Mesothelial cell of epicardium (in vitro differentiated cells): Measurements from ENCODE around the gene FBXW12. TPM values are rescaled to one million over a fixed set of nuclear protein-coding genes. Genes with fewer than 3 reads are reported as not detected.

Source experiments
- DNase-seq, 2 experiments: peaks; one replicate each; pipeline ENCODE4 v3.0.0; 2021; ENCODE audit warnings: low spot score in 2 of 2; ENCODE audit not compliant: unreplicated experiment in 2 of 2
- H3K27ac Mint-ChIP-seq: 2 replicates; pipeline ENCODE4 v1.8.0; 2021; ENCODE audit warnings: mixed read lengths
- H3K27me3 Mint-ChIP-seq: 2 replicates; pipeline ENCODE4 v1.8.0; 2021; ENCODE audit warnings: low read depth, mixed read lengths
- H3K36me3 Mint-ChIP-seq: 2 replicates; pipeline ENCODE4 v1.8.0; 2021; ENCODE audit warnings: mixed read lengths
- H3K4me1 Mint-ChIP-seq: 2 replicates; pipeline ENCODE4 v1.8.0; 2021; ENCODE audit warnings: mixed read lengths
- H3K4me3 Mint-ChIP-seq: 2 replicates; pipeline ENCODE4 v1.8.0; 2021; ENCODE audit warnings: mild to moderate bottlenecking, moderate library complexity, mixed read lengths
- H3K9me3 Mint-ChIP-seq: 2 replicates; pipeline ENCODE4 v1.8.0; 2021; ENCODE audit warnings: mixed read lengths
- total RNA-seq: library from RNA; stranded (reverse); gene quantifications from 3 replicates; pipeline ENCODE4 v1.2.1, GENCODE V29; 2021
- TF ChIP-seq, protein P1 (sequence below): fragments of 200-600 bp; sonication (generic); IDR thresholded peaks from one replicate; pipeline ENCODE4 v1.5.0; 2021; ENCODE audit warnings: antibody characterized with exemption; ENCODE audit not compliant: unreplicated experiment

FBXW12 gene
- total RNA-seq, 1 donor from 2014 or later: 0.47 TPM

DNA sequence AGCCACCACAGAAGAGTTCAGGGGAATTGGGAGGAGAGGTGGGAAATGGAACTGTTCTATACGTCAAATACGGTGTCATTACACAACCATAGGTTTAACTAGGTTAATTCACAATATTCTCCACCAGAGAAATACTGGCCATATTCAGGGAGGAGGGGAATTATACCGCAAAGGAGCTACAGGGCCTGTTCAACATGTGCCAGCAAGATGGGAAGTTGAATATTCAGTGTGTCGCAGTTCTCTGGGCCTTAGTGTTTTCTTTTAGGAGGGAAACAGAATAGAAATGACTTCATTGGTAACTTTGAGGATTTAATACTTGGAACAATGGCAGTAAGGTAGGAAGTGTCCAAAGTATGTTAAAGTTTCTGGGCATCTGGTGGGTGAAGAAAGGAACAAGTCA is 18.0 kb upstream of the FBXW12 start:
- Mint-ChIP-seq H3K27ac (no peak overlapping the region), H3K27me3 (peaks cover 7% of the 10 kb centered on the region), H3K4me3 (no peak overlapping the region), H3K36me3 (no peaks in the 10 kb centered on the region), H3K9me3 (no peaks in the 10 kb centered on the region), H3K4me1 (peaks cover 12% of the 10 kb centered on the region)
- TF ChIP-seq, protein P1, sequence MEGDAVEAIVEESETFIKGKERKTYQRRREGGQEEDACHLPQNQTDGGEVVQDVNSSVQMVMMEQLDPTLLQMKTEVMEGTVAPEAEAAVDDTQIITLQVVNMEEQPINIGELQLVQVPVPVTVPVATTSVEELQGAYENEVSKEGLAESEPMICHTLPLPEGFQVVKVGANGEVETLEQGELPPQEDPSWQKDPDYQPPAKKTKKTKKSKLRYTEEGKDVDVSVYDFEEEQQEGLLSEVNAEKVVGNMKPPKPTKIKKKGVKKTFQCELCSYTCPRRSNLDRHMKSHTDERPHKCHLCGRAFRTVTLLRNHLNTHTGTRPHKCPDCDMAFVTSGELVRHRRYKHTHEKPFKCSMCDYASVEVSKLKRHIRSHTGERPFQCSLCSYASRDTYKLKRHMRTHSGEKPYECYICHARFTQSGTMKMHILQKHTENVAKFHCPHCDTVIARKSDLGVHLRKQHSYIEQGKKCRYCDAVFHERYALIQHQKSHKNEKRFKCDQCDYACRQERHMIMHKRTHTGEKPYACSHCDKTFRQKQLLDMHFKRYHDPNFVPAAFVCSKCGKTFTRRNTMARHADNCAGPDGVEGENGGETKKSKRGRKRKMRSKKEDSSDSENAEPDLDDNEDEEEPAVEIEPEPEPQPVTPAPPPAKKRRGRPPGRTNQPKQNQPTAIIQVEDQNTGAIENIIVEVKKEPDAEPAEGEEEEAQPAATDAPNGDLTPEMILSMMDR: no peak
- DNase-seq: no peak

DNA sequence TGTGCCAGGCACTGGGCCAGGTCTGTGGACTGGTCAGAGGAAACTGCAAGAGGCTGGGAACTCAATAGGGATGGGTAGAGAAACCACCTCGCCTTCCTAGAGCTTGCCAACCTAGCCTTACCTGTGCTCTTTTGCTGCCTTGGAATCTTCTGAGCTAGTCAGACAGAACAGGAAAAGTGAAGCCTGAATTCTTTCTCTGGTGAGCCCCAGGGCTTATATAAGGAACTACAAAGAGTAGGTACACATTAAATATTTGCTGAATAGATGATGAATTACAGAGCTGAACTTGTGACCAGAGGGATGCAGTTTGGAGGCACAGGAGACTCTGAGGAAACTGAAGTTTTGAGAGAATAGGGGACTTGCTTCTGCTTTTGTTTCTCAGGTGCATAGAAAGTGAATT is 15.6 kb upstream of the FBXW12 start:
- Mint-ChIP-seq H3K9me3 (peaks cover 13% of the 10 kb centered on the region), H3K27me3 (peaks cover 12% of the 10 kb centered on the region), H3K27ac (peak overlapping the region; percentile 13), H3K4me1 (peaks cover 12% of the 10 kb centered on the region), H3K4me3 (no peak overlapping the region), H3K36me3 (no peaks in the 10 kb centered on the region)
- TF ChIP-seq, protein P1: no peak
- no peak for DNase-seq

DNA sequence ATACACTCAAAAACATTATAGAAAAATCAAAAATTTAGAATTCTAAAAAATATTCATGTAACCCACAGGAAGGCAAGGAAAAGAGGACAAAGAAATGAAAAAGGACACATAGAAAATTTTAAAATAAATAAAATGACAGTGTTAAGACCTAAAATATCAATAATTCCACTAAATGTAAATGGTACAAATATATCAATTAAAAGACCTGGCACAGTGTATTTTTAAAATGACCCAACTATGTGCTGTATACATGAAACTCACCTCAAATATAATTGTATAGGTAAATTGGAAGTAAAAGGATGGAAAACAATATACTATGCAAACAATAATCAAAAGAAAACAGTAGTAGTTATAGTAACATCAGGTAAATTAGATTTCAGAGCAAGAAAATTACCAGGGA is 10.1 kb upstream of the FBXW12 start:
- peaks cover 6% of the 10 kb centered on the region for H3K27me3 Mint-ChIP-seq
- TF ChIP-seq, protein P1: no peak
- peaks cover 2% of the 10 kb centered on the region for H3K4me1 Mint-ChIP-seq
- no peak overlapping the region for H3K27ac Mint-ChIP-seq
- peaks cover 45% of the 10 kb centered on the region for H3K9me3 Mint-ChIP-seq
- no peak overlapping the region for H3K4me3 Mint-ChIP-seq
- no peak for DNase-seq
- peaks cover 3% of the 10 kb centered on the region for H3K36me3 Mint-ChIP-seq

DNA sequence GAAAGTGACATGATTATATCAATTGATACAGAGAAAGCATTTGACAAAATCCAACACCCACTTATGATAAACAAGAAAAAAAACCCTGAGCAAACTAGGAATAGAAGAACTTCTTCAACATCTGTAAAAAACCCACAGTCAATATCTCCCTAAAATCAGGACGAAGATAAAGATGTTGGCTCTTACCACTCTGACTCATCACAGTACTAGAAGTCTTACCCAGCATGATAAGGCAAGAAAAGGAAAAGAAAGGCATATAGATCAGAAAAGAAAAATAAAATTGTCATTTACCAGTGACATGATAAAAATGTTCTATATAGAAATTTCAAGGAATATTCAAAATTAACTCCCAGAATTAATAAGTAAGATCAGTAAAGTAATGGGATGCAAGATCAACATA is 7.2 kb upstream of the FBXW12 start:
- no peak for DNase-seq
- Mint-ChIP-seq H3K4me3 (no peak overlapping the region), H3K4me1 (peaks cover 6% of the 10 kb centered on the region), H3K9me3 (peaks cover 41% of the 10 kb centered on the region), H3K27ac (no peak overlapping the region), H3K27me3 (peaks cover 2% of the 10 kb centered on the region), H3K36me3 (peaks cover 3% of the 10 kb centered on the region)
- TF ChIP-seq, protein P1: no peak

DNA sequence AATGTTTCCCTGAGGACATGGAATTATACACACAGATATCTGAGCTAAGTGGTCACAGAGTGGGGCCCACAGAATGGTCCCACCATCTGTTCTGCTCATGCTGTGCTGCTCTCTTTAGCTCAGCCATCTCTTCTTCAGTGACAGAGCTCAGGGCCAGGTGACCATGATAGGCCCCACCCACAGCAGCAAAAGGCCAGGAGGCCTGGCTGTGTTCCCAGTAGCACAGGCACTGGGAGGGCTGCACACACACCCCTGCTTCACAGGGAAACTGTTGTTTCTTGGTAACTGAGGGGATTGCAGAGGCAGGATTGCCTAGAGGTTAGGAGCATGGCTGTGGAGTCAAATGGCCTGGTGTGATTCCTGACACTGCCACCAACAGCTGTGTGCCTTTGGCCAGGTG is 4.8 kb upstream of the FBXW12 start:
- no peak for DNase-seq
- TF ChIP-seq, protein P1: no peak
- Mint-ChIP-seq H3K4me1 (peaks cover 6% of the 10 kb centered on the region), H3K4me3 (no peak overlapping the region), H3K27ac (no peak overlapping the region), H3K36me3 (peaks cover under 1% of the 10 kb centered on the region), H3K9me3 (peaks cover 26% of the 10 kb centered on the region), H3K27me3 (no peaks in the 10 kb centered on the region)
